Osteoblast (primary cell): Measurements from ENCODE around the gene OPN5. TPM values are rescaled to one million over a fixed set of nuclear protein-coding genes. Genes with fewer than 3 reads are reported as not detected.

Experiments
- DNase-seq: peaks from one replicate; pipeline ENCODE4 v3.0.0; 2011; ENCODE audit warnings: low spot score, mixed read lengths; ENCODE audit not compliant: insufficient read length; ENCODE audit errors: missing footprints
- H2AFZ ChIP-seq: 2 replicates; pipeline ENCODE4 v1.6.0; 2011; ENCODE audit warnings: mild to moderate bottlenecking, low read length
- H3K27ac ChIP-seq: 2 replicates; pipeline ENCODE4 v1.5.1; 2011; ENCODE audit warnings: mild to moderate bottlenecking, low read depth, low read length, moderate library complexity
- H3K27me3 ChIP-seq: 2 replicates; pipeline ENCODE4 v1.6.0; 2012; ENCODE audit warnings: mild to moderate bottlenecking, control low read depth, inconsistent platforms, low read length, moderate library complexity; ENCODE audit not compliant: insufficient read depth
- H3K36me3 ChIP-seq: 2 replicates; pipeline ENCODE4 v1.5.1; 2011; ENCODE audit warnings: mild to moderate bottlenecking, low read length, control low read depth, moderate library complexity; ENCODE audit not compliant: insufficient read depth
- H3K4me1 ChIP-seq: 2 replicates; pipeline ENCODE4 v1.5.1; 2011; ENCODE audit warnings: mild to moderate bottlenecking, low read length, control low read depth, moderate library complexity; ENCODE audit not compliant: insufficient read depth
- H3K4me2 ChIP-seq: 2 replicates; pipeline ENCODE4 v1.6.0; 2011; ENCODE audit warnings: mild to moderate bottlenecking, low read length; ENCODE audit not compliant: insufficient read depth
- H3K4me3 ChIP-seq: fragments of 200-600 bp; sonication (generic); 3 replicates; pipeline ENCODE4 v1.5.1; 2012; ENCODE audit warnings: mild to moderate bottlenecking, low read length, inconsistent platforms; ENCODE audit not compliant: insufficient read depth
- H3K79me2 ChIP-seq: 2 replicates; pipeline ENCODE4 v1.6.0; 2012; ENCODE audit warnings: mild to moderate bottlenecking, low read length, control low read depth, inconsistent platforms; ENCODE audit not compliant: insufficient read depth
- H3K9me3 ChIP-seq: 2 replicates; pipeline ENCODE4 v1.5.1; 2011; ENCODE audit warnings: low read depth, low read length, control low read depth
- H4K20me1 ChIP-seq: 2 replicates; pipeline ENCODE4 v1.6.0; 2012; ENCODE audit warnings: mild to moderate bottlenecking, low read length, control low read depth; ENCODE audit not compliant: insufficient read depth
- total RNA-seq: library from RNA; depleted of rRNA; stranded (reverse); fragments of >200 nt; gene quantifications from 2 replicates; pipeline ENCODE4 v1.2.3, GENCODE V29; 2012
- TF ChIP-seq, protein P1 (sequence below): IDR thresholded peaks from 2 replicates; pipeline ENCODE4 v1.5.1; 2011; ENCODE audit warnings: mild to moderate bottlenecking, low read depth, low read length, moderate library complexity; ENCODE audit errors: extremely low read depth

Gene OPN5
- total RNA-seq, 1 donor = under 0.01 TPM

GRCh38 chr6:47832386-47833100 lies 50.7 kb downstream of the OPN5 start:
- no peak overlapping the region for H3K4me3 ChIP-seq
- TF ChIP-seq, protein P1, sequence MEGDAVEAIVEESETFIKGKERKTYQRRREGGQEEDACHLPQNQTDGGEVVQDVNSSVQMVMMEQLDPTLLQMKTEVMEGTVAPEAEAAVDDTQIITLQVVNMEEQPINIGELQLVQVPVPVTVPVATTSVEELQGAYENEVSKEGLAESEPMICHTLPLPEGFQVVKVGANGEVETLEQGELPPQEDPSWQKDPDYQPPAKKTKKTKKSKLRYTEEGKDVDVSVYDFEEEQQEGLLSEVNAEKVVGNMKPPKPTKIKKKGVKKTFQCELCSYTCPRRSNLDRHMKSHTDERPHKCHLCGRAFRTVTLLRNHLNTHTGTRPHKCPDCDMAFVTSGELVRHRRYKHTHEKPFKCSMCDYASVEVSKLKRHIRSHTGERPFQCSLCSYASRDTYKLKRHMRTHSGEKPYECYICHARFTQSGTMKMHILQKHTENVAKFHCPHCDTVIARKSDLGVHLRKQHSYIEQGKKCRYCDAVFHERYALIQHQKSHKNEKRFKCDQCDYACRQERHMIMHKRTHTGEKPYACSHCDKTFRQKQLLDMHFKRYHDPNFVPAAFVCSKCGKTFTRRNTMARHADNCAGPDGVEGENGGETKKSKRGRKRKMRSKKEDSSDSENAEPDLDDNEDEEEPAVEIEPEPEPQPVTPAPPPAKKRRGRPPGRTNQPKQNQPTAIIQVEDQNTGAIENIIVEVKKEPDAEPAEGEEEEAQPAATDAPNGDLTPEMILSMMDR = no peak
- H3K9me3 ChIP-seq = no peaks in the 10 kb centered on the region
- H3K36me3 ChIP-seq = no peaks in the 10 kb centered on the region
- no peak overlapping the region for H2AFZ ChIP-seq
- H3K4me2 ChIP-seq = no peak overlapping the region
- H3K27ac ChIP-seq = no peak overlapping the region
- H3K4me1 ChIP-seq = no peaks in the 10 kb centered on the region
- no peaks in the 10 kb centered on the region for H3K79me2 ChIP-seq
- H3K27me3 ChIP-seq = no peaks in the 10 kb centered on the region
- no peaks in the 10 kb centered on the region for H4K20me1 ChIP-seq
- no peak for DNase-seq

GRCh38 chr6:47834196-47834595 lies 52.4 kb downstream of the OPN5 start:
- no peak for DNase-seq
- TF ChIP-seq, protein P1 = no peak
- Histone ChIP-seq H3K27ac (no peak overlapping the region), H3K79me2 (no peaks in the 10 kb centered on the region), H3K4me2 (no peak overlapping the region), H3K36me3 (no peaks in the 10 kb centered on the region), H3K4me1 (no peaks in the 10 kb centered on the region), H3K27me3 (no peaks in the 10 kb centered on the region), H3K9me3 (no peaks in the 10 kb centered on the region), H3K4me3 (no peak overlapping the region), H4K20me1 (no peaks in the 10 kb centered on the region), H2AFZ (no peak overlapping the region)

DNA sequence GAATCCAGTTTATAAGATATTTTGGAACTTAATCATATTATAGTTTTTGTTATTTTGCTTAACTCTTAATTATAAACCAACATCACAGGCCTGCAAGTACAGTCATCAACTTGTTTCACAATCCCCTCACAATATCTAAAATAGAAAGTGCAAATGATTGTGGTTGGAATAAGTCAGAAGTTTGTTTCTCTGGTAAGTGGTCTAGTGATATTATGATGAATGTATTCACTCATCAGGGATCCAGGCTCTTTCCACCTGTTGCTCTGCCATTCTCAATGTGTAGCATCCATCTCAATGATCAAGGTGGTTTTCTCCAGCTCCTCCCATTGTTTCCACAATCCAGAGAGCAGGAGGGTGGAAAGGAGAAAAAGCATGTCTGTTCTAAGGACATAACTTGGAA lies 54.2 kb downstream of the OPN5 start:
- no peak for DNase-seq

GRCh38 chr6:47836639-47837038 lies 54.8 kb downstream of the OPN5 start:
- Histone ChIP-seq H3K4me3 (no peak overlapping the region), H3K79me2 (no peaks in the 10 kb centered on the region), H3K36me3 (no peaks in the 10 kb centered on the region), H3K27ac (no peak overlapping the region), H3K27me3 (no peaks in the 10 kb centered on the region), H3K4me2 (no peak overlapping the region), H3K9me3 (no peaks in the 10 kb centered on the region), H3K4me1 (no peaks in the 10 kb centered on the region), H2AFZ (no peak overlapping the region), H4K20me1 (no peaks in the 10 kb centered on the region)
- no peak for DNase-seq
- TF ChIP-seq, protein P1 = no peak

More for the DNA sequence above, 54.2 kb downstream of the OPN5 start:
- H3K4me2 ChIP-seq = no peak overlapping the region
- H3K4me3 ChIP-seq = no peak overlapping the region
- no peaks in the 10 kb centered on the region for H3K79me2 ChIP-seq
- H4K20me1 ChIP-seq = no peaks in the 10 kb centered on the region
- H3K9me3 ChIP-seq = no peaks in the 10 kb centered on the region
- H2AFZ ChIP-seq = no peak overlapping the region
- H3K4me1 ChIP-seq = no peaks in the 10 kb centered on the region
- no peaks in the 10 kb centered on the region for H3K27me3 ChIP-seq
- TF ChIP-seq, protein P1 = no peak
- no peaks in the 10 kb centered on the region for H3K36me3 ChIP-seq
- no peak overlapping the region for H3K27ac ChIP-seq
